HG03066 (cell line): Measurements from ENCODE around the gene GRID1.
A peak's percentile ranks its signal among the peaks of the same experiment; 100 is the strongest.

Experiments used
- ATAC-seq: cut with Tn5 transposase; IDR thresholded peaks from one replicate; pipeline ENCODE4 v1.9.1; 2021; ENCODE audit warnings: low read depth; ENCODE audit not compliant: unreplicated experiment

Gene GRID1

DNA sequence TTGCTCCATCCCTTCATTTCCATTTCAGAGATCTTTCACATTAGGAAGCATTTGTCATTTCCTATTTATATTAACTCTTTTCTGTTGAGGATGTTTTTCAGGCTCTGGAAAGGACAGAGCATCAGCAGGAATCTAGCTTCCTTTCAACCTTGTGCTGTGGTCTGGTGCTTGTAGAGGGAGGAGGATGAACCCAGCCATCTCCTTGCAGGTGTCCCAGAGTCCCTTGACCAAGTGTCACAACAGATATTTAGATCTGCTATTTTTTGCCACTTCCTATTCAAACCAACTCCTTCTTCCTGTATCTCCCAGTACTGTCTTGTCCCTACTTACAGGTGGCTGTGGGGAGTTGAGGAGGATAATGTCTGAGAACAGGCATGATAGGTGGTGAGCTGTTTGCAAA lies 742.8 kb downstream of the GRID1 start:
- no peak for ATAC-seq

DNA sequence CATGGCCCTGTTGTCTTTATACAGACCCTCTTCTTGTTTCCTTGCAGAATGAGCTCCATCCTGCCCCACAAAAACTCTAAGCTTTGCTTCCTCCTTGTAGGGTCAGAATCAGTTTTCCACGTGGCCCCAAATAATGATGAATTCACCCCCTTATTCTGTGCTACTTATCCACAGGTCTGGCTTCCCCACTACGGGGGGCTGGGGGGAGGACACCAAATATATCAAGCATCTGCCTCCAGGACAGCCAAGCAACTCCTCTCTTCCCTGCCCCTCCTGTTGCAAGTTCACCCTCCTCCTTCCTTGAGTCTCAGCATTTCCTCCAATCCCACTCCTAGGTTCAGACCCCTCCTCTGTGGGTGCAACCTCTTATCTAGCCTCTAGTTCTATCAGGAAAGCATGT lies 743.3 kb downstream of the GRID1 start:
- ATAC-seq, result no peak

DNA sequence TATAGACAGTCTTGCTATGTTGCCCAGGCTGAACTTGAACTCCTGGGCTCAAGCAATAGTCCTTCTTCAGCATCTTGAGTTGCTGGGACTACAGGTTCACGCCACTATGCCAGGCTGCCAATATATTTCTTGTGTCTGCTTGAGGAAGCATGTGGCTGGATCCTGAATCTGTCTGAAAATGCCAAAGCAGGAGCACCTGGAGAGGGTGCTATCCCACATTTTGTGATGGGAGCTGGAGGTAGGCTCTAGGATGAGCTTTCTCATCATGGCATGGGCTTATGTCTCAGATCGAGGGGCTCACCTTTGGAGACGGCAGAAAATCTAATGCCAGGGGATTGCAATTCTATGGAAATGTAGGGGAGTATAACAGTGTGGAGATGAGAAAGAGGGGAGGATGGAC lies 744.2 kb downstream of the GRID1 start:
- no peak for ATAC-seq

DNA sequence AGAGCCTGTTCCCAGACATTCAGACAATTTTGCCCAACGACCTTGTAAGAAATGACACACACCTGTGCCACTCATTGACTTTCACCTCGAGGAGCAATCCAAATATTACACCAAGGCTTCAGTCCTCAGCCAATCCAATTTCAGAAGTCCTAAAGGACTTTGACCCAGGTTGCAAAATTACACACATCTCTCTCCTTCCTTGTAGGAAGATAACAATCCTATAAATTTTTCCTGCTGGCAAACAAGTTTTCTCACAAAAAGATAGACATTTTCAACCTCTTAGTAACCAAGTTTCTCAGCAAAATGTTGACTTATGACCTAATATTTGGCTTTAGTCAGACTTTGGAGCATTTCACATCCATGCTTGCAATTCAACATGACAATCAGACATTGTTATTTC lies 745.0 kb downstream of the GRID1 start:
- no peak for ATAC-seq

DNA sequence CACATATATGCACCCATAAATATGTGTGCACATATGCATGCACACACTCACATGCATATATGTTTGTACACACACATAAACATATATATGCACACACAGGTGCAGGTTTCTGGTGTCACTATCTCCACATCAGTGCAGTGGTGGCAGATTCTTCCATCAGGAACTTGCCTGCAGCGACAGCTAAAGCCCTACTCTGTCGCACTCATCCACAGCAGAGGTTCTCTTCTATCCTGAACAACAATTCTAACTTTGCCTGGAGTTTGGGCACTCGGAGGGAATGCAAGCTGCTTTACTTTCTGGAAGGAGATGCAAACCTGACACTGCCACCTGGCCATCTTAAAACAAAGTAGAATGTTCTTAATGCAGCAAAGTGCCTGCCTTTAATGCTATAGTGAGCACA lies 745.8 kb downstream of the GRID1 start:
- ATAC-seq, result no peak

DNA sequence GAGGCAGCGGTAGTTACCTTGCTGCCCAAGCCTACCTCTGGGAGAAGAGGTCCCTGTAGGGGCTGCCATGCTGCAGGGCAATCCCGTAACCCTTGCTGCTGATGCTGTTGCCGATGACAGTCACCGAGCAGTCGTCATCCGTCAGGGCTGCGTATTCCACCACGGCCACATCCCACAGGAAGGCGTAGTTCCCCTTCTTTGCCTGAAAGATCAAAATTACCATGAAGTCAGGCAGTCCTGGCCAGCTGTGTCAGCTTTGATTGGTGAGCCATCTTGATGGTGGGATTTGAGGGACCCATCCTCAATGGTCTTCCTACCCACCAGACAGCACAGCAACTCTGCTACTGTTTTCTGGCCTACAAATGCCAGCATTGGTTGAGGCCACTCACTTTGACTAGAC lies 746.8 kb downstream of the GRID1 start:
- no peak for ATAC-seq

DNA sequence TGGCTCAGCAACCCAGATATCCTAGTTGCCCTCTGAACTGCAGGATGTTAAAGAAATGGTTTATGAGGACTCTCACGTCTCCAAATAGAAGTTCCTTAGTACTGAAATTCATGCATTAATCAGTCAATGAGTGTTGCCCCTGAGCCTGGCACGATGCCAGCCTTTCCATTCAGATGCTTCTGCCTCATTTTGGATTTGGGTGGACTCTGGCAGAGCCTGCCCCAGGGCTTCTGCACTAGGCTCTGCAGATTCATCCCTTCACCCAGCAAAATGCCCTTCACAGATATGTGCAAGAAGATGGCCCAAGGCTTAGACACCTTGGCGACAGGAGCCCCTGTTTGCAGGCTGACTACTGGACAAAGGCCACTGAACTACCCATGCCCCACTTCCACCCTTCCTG lies 747.8 kb downstream of the GRID1 start:
- no peak for ATAC-seq

DNA sequence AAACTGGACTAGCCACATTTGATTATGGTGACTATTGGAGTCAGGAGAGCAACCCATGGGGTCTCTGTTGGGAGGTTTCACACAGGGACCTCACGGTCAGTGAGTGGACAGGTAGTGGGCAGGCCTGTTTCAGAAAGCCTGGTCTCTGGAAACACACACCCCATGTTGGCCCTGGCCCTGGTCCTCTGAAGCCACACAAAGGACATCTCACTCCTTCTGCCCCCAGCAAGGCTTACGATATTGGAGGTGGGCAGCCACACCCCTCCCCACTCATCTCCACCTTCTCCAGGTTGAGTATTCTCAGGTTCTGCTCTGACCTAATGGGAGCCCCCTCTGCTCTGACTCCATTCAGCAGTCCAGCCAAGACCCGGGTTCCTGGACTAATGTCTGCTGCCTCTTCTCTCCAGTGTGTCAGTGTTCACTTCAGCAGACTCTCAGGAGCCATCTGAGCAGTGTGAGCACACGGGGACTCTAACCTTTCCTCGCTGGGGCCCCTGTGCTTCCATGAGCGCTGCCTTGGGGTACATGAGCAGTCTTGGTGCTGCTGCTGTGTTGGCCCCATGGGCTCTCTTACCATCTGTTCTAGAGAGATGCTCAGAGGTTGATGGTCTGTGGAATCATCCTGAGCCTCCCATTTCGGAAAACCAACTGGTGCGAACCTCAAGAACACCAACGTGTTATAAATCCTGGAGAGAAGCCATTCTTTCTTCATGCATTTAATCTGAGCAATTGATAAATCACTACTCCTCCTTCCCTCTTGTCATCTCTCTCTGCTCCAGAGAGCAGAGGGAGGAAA lies 748.6 kb downstream of the GRID1 start:
- ATAC-seq, result no peak

DNA sequence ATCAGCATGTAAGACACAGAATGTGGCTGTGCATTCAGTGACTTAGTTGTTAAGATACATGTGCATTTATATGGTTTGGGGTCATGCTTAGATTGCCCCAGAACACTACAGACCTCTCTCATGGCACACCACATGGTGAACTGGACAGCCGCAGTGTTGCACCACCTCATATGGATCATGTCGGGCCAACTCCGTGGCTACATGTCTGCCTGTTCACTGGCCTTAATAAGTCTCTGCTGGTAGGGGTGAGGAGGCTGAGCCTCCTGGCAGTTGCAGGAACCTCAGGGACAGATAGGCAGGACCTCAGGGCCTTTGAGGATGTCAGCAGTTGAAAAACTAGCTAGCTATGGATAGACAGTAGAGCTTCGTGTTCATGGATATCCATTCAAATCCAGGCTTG lies 751.0 kb downstream of the GRID1 start:
- no peak for ATAC-seq

DNA sequence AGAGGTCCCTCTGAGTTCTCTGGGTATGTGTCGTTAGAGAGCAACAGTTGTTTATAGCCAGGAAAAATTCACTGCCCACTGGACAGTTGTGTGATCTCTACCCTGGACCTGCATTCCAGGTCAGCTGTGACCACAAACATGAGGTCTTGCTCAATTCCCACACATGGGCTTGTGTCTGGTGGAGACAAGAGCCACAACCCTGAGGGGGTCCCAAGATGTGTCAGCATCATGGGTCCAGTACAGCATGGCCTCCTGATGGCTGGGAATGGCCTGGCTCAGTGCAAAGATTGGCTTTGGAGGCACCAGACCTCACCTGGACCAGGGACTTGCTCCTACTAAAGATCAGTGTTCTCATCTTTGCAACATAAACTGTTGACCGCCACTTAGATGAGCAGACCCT lies 751.6 kb downstream of the GRID1 start:
- ATAC-seq, result no peak

DNA sequence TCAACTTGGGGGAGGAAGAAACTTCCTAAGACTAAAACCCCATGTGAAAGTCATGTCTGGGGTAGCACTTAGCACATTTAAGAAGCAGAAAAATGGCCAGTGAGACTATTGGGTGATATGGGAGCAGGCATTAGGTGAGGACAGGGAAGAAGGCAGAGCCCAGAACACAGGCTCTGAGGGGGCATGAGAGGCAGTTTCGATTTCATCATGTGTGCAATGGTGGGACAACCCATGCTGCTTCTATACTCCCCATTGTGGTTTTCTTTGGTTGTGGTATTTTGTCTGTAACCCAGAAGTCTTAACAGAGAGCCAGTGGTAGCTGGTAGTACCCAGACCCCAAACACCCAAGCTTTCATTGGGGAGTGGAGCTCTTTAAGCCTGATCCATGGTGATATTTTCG lies 752.0 kb downstream of the GRID1 start:
- no peak for ATAC-seq

DNA sequence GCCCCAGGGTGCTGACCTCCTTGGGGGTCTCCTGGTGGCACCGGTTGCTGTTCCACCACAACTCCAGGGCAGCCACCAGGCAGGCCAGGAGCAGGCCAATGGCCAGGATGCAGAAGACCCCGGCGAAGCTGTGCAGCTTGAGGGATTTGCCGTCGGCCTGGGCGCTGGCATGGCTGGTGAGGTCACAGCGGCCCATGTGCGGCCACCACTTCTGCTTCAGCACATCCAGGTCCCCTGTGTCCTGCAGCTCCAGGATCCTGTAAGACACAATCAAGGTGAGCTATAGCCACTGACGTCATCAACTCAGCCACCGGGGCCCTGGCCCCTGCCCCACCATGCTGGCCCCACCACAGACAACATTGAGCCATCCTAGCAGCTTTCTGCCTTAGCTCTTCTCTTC lies 753.2 kb downstream of the GRID1 start:
- ATAC-seq, result no peak

DNA sequence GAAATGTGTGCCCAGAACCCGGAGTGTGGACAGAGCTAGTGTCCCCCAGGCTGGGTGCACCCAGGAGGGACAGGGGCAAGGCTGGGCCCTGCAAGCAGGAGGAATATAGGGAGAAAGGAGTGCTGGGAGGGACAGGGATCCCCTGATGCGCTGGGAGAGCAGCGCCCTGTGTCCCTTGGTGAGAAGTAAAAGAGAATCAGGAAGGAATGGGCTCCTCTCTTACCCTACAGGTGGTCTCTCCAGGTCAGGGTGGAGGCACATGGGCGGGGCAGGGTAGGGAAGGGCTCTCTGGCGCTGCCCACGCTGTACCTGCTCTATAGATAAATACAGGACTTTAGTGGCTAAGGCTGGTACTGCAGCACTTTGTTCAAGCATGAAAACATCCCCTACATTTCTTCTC lies 753.8 kb downstream of the GRID1 start:
- ATAC-seq, result peak; percentile 39

DNA sequence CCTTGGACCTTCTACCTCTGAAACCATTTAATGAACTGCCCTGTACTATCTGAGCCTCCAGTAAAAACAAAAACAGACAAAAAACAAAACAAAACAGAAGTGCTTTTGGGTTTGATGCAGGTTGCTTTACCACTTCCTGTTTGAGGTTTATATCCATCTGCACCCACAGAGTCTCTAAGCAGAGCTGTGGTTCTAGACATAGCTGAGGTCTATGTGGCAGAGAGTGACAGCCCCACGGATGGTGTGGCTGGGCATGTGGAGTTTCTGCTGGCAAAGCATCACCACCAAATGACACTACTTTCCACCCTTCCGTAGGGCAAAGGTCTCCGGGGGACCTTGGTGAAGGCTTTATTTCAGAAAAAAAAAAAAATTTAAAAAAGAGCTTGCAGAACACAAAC lies 754.2 kb downstream of the GRID1 start:
- peak; percentile 84 for ATAC-seq

DNA sequence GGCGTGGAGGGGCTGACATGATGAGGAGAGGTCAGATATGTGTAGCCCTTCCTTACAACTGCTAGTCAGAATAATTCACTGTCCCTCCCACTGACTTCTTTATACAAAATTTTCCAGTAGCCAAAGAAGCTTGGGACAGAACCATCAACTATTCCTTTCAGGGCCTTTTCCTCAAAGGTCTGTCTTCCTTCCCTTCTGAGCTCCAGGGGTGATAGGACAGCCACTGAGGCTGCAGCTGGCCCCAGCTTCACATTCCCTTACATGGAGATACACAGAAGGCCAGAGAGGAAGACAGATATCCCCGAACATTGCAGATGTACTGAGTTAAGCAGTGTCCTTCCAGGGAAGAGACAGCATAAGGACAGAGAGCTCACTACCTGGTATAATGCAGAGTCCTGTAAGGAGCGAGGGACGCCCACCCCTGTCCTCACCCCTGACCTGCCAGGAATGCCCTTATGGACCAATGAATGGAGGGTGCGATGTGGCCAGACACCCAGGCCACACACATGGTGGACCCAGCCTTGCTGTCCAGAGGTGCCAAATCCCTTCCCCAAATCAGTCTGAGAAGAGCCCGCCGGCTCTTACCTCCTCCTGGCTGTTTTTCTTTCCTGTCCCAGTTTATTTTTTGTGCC lies 754.7 kb downstream of the GRID1 start:
- ATAC-seq, result no peak

DNA sequence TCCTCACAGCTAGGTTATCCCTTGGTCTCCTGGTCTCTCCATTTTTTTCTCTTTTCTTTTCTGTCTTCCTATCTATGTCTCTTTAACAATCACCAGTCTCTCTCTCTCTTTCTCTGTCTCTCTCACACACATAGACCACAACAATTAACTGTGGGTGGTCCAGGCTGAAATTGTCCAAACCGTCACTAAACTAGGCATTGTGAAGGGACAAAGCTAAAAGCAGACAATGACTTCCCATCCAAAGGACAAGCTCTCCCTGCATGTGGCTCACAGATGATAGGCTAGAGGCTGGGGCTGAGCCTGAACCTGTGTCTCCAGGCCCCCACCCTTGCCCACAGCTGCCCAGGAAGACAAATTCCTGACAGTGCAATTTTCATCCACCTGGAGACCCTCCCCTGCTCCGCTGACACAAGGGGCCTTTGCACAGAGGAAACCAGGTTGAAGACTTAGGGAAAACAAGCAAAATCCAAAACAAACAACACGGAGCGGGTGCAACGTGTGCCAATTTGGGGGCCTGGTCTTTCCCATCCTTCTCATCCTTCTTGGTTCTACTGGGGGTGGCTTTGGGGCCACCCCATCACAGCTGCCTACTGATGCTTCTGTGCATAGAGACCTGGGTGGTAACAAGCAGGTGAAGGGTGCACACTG lies 755.4 kb downstream of the GRID1 start:
- no peak for ATAC-seq

DNA sequence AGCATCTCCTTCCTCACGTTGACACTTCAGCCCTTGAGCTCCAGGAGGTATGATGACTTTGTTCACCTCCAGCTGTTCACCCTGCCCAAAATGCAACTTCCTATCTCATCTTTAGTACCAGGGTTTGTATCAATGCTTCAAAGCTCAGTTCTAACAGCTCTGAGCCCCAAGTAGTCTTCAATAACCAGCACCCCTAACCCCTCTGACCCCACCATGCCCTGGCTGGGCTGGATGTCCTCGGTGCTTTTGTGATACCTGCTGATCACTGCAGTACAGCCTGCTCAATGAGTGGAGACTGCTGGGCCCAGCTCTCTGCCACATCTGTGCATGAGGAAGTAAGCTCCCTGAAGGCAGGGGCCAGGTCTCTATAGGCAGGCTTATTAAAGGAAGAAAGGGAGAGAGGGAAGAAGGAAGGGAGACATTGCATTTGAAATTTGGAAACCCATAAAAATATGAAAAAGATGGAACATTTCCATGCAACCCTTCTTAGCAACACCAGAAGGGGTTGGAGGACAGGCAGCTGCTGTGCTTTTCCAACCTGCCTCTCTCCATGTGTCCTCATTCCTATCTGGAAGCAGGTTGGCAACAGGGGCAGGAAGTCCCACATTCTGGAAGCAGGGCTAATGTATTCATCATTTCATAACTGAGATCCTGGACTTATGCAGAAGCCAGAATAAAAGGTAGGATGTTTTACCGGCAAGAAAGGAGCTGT lies 756.1 kb downstream of the GRID1 start:
- no peak for ATAC-seq

DNA sequence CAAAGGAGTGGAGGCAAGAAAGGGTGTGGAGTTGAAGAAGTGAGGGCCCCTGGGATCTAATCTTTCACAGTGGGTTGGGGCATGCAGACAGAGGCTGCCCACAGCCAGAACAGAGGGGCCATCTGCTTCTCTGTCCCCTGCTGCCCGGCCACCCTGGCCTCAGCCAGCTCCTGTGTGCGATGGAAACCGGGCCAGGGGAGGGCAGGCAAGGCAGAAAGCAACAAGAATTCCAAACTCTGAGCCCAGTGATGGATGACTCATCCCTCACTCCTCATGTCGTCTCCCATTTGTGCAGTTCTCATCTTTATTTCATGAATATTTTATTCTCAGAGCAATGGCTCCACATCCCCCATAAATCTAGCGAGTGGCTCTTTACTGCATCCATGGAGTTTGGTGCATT lies 757.1 kb downstream of the GRID1 start:
- ATAC-seq, result no peak

DNA sequence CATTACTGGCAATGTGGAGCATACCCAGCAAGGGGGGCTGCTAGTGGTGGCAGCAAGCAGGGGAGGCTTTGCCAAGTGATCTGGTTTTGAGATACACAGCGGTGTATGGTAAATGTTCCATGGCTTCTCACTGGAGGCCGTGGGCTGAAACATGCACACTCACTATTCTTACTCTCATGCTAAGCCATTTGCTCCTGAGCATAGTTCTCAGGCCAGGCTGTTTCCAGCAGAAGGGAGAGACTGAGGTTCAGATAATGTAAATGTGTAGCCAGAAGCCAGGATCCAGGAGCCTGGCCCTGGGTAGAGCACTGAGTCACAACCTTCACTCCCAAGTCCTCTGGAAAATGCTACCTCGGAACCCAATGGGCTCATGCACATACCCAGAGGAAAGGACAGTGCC lies 757.9 kb downstream of the GRID1 start:
- ATAC-seq, result no peak

DNA sequence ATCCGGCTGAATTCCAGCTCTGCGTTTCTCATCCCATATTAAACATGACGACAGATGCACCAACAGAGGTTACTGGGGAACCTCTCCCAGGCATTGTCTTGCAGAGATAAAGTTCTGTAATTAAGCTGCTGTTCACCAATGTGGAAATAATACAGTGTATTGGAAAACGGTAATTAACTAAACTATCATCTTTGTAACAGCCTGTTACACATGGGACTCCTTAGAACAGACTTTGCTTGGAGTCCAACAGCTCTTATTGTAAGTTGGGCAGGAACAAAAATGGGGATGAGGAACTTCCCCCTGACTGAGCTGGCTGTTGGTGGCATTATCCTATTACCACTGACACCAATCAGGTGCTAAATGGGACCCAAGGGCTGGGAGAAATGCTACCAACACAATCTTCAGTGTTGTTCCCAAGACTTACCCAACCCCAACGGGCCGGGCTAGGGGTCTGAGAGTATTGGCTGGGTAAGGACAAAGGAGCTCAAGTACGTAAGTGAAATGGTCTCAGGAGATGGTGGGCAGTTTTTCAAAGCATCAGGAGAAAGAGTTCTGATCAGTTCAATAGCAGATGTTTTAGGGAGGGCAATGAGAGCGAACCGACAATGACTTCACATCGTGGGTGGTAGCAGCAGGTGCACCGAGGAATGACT lies 759.4 kb downstream of the GRID1 start:
- ATAC-seq, result no peak

DNA sequence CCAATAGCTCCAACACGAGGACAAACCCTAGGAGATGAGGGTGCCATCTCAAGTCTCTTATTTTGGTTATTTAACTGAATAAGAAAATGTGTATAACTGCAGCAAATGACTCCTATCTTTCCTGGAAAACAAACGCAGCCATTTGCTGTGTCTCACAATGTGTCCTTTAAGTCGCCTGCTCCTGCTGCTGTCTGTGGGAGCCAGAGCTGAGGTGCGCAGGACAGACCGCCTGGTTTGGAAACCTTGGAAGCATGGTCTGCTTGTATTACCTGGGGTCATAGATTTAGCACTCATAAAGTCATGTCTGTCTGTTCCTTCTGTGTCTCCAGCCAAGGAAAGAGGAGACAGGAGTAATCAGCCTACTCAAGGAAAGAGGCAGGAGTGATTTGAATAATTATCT lies 760.2 kb downstream of the GRID1 start:
- ATAC-seq, result no peak
